Measurements from ENCODE around the gene DOCK8. TPM values are rescaled to one million over a fixed set of nuclear protein-coding genes. Genes with fewer than 3 reads are reported as not detected.

The DOCK8 gene
- total RNA-seq, 1 donor from 2014 or later: 0.22 TPM

GRCh38 chr9:264231-264630, 49.6 kb downstream of the DOCK8 start:
- H3K36me3 Mint-ChIP-seq (ENCODE audit: unreplicated experiment): no peaks in the 10 kb centered on the region
- no peak for DNase-seq
- no peak for TF ChIP-seq CTCF (IDR thresholded peaks at IDR 0.05; ENCODE audit: partially characterized antibody, unreplicated experiment)
- H3K27me3 Mint-ChIP-seq (ENCODE audit: unreplicated experiment): no peaks in the 10 kb centered on the region
- H3K9me3 Mint-ChIP-seq (ENCODE audit: unreplicated experiment): no peaks in the 10 kb centered on the region
- no peak overlapping the region for H3K27ac Mint-ChIP-seq (ENCODE audit: unreplicated experiment)
- H3K4me3 Mint-ChIP-seq (ENCODE audit: unreplicated experiment): no peak overlapping the region
- no peaks in the 10 kb centered on the region for H3K4me1 Mint-ChIP-seq (ENCODE audit: low read depth, unreplicated experiment)

- H3K9me3 Mint-ChIP-seq (ENCODE audit: unreplicated experiment): no peaks in the 10 kb centered on the region
- no peak overlapping the region for H3K4me3 Mint-ChIP-seq (ENCODE audit: unreplicated experiment)
Measured at GRCh38 chr9:265209-265870, 50.7 kb downstream of the DOCK8 start.

GRCh38 chr9:266228-266627, 51.6 kb downstream of the DOCK8 start:
- DNase-seq: no peak
- Mint-ChIP-seq H3K27me3 (ENCODE audit: unreplicated experiment) (no peaks in the 10 kb centered on the region), H3K27ac (ENCODE audit: unreplicated experiment) (no peak overlapping the region), H3K4me1 (ENCODE audit: low read depth, unreplicated experiment) (no peaks in the 10 kb centered on the region), H3K4me3 (ENCODE audit: unreplicated experiment) (no peak overlapping the region), H3K36me3 (ENCODE audit: unreplicated experiment) (no peaks in the 10 kb centered on the region), H3K9me3 (ENCODE audit: unreplicated experiment) (no peaks in the 10 kb centered on the region)
- no peak for TF ChIP-seq CTCF (IDR thresholded peaks at IDR 0.05; ENCODE audit: partially characterized antibody, unreplicated experiment)

More at GRCh38 chr9:265209-265870, 50.7 kb downstream of the DOCK8 start:
- Mint-ChIP-seq H3K4me1 (ENCODE audit: low read depth, unreplicated experiment) (no peaks in the 10 kb centered on the region), H3K27me3 (ENCODE audit: unreplicated experiment) (no peaks in the 10 kb centered on the region), H3K36me3 (ENCODE audit: unreplicated experiment) (no peaks in the 10 kb centered on the region), H3K27ac (ENCODE audit: unreplicated experiment) (no peak overlapping the region)
- DNase-seq: no peak
- TF ChIP-seq CTCF (IDR thresholded peaks at IDR 0.05; ENCODE audit: partially characterized antibody, unreplicated experiment): no peak

- no peaks in the 10 kb centered on the region for H3K27me3 Mint-ChIP-seq (ENCODE audit: unreplicated experiment)
- H3K9me3 Mint-ChIP-seq (ENCODE audit: unreplicated experiment): no peaks in the 10 kb centered on the region
- H3K4me1 Mint-ChIP-seq (ENCODE audit: low read depth, unreplicated experiment): no peaks in the 10 kb centered on the region
- no peak overlapping the region for H3K27ac Mint-ChIP-seq (ENCODE audit: unreplicated experiment)
- DNase-seq: no peak
- TF ChIP-seq CTCF (IDR thresholded peaks at IDR 0.05; ENCODE audit: partially characterized antibody, unreplicated experiment): no peak
- H3K36me3 Mint-ChIP-seq (ENCODE audit: unreplicated experiment): no peaks in the 10 kb centered on the region
- no peak overlapping the region for H3K4me3 Mint-ChIP-seq (ENCODE audit: unreplicated experiment)
Measured at GRCh38 chr9:268616-269015, 54.0 kb downstream of the DOCK8 start.

GRCh38 chr9:269081-269711, 54.5 kb downstream of the DOCK8 start:
- H3K27ac Mint-ChIP-seq (ENCODE audit: unreplicated experiment): no peak overlapping the region
- H3K27me3 Mint-ChIP-seq (ENCODE audit: unreplicated experiment): no peaks in the 10 kb centered on the region
- no peaks in the 10 kb centered on the region for H3K4me1 Mint-ChIP-seq (ENCODE audit: low read depth, unreplicated experiment)
- H3K4me3 Mint-ChIP-seq (ENCODE audit: unreplicated experiment): no peak overlapping the region
- DNase-seq: no peak
- TF ChIP-seq CTCF (IDR thresholded peaks at IDR 0.05; ENCODE audit: partially characterized antibody, unreplicated experiment): no peak
- no peaks in the 10 kb centered on the region for H3K36me3 Mint-ChIP-seq (ENCODE audit: unreplicated experiment)
- H3K9me3 Mint-ChIP-seq (ENCODE audit: unreplicated experiment): no peaks in the 10 kb centered on the region

All from glutamatergic neuron (in vitro differentiated cells).